Mammary epithelial cell (primary cell): ENCODE measurements around the gene F5.

Experiments used
- EZH2 ChIP-seq: IDR thresholded peaks from 2 replicates; pipeline ENCODE4 v1.6.1; 2012; ENCODE audit warnings: low read length, inconsistent platforms, borderline replicate concordance
- TF ChIP-seq, protein P1 (sequence below), 2 donors: IDR thresholded peaks in 1 of 2; conservative IDR thresholded peaks in 1 of 2; 2 replicates each; pipeline ENCODE4 v1.5.1; 2011 to 2012; ENCODE audit warnings: inconsistent platforms in 2 of 2, low read length in 2 of 2, mild to moderate bottlenecking in 2 of 2, control low read depth in 1 of 2, low read depth in 1 of 2; ENCODE audit not compliant: insufficient read depth in 1 of 2; ENCODE audit errors: extremely low read depth in 1 of 2

DNA sequence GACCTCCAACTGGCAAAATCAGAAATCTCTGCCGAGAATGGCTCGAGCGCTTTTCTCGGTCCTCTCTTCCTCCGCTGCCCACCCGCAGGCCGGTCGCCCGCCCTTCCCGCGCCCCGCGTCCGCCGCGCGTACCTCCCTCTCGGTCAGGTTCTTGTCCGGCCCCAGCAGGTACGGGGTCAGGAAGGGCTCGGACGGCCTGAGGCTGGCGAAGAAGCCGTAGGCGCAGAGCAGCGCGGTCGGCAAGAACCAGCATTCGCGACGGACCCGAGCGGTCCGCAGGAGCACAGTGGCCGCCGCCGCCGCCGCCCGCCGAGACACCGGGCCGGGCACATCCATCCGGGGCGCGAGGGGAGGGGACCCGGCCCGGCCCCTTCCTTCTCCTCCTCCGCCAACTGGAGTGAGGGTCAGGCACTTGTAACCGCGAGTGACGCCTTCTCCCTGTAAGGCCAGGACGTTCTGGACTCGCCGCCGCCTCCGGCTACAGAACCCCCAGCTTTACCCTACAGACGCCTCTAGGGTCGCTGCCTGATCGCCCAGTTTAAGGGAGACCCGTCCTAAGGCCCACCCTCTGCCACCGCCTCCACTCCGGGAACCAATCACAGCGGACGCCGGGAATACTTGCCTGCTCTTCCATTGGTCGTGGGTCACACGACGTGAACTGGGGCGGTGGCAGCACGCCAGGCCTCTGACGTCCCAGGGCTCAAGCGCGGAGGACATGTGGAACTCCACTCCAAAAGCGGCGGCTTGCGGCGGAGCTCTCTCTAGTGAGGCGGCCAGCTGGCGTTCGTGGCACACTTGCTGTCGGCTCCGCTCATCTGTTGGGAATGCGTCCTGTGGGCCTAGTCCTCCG is 100.6 kb downstream of the F5 start, which contains the start of gene SLC19A2:
- TF ChIP-seq, protein P1, sequence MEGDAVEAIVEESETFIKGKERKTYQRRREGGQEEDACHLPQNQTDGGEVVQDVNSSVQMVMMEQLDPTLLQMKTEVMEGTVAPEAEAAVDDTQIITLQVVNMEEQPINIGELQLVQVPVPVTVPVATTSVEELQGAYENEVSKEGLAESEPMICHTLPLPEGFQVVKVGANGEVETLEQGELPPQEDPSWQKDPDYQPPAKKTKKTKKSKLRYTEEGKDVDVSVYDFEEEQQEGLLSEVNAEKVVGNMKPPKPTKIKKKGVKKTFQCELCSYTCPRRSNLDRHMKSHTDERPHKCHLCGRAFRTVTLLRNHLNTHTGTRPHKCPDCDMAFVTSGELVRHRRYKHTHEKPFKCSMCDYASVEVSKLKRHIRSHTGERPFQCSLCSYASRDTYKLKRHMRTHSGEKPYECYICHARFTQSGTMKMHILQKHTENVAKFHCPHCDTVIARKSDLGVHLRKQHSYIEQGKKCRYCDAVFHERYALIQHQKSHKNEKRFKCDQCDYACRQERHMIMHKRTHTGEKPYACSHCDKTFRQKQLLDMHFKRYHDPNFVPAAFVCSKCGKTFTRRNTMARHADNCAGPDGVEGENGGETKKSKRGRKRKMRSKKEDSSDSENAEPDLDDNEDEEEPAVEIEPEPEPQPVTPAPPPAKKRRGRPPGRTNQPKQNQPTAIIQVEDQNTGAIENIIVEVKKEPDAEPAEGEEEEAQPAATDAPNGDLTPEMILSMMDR (conservative IDR thresholded peaks at IDR 0.05 in 1 of 2, IDR thresholded peaks at IDR 0.05 in 1 of 2; ENCODE audit: extremely low read depth in 1 of 2, insufficient read depth in 1 of 2, low read depth in 1 of 2, low read length in 2 of 2): peak in 1 of 2 donors; percentile 46
- TF ChIP-seq EZH2: no peak
